DND-41 (cell line): ENCODE results near the gene IRF3.

ENCODE experiments used
- ATAC-seq: fragments of 200-7000 bp; cut with Tn5 transposase; 3 replicates; pipeline ENCODE4 v1.9.1; 2021; ENCODE audit warnings: low read depth; ENCODE audit not compliant: insufficient read depth
- DNase-seq: peaks from one replicate; pipeline ENCODE4 v3.0.0-alpha.2; 2020
- H2AFZ ChIP-seq: 2 replicates; pipeline ENCODE4 v1.6.0; 2012; ENCODE audit warnings: low read depth, low read length
- H3K27ac ChIP-seq: 2 replicates; pipeline ENCODE4 v1.5.1; 2012; ENCODE audit warnings: low read length, inconsistent platforms
- H3K27me3 ChIP-seq: fragments of 200-600 bp; sonication (generic); 2 replicates; pipeline ENCODE4 v1.6.0; 2012; ENCODE audit warnings: low read length, mild to moderate bottlenecking, inconsistent platforms; ENCODE audit not compliant: insufficient read depth, poor library complexity
- H3K36me3 ChIP-seq: 2 replicates; pipeline ENCODE4 v1.5.1; 2012; ENCODE audit warnings: low read length, inconsistent platforms; ENCODE audit not compliant: insufficient read depth
- H3K4me1 ChIP-seq: 2 replicates; pipeline ENCODE4 v1.5.1; 2012; ENCODE audit warnings: mild to moderate bottlenecking, low read length; ENCODE audit not compliant: insufficient read depth
- H3K4me2 ChIP-seq: 2 replicates; pipeline ENCODE4 v1.6.0; 2012; ENCODE audit warnings: mild to moderate bottlenecking, moderate library complexity, low read length, inconsistent platforms; ENCODE audit not compliant: insufficient read depth
- H3K4me3 ChIP-seq, 2 experiments: fragments of 200-600 bp in 1 of 2; shearing (Covaris generic) in 1 of 2; 2 replicates each; pipeline ENCODE4 v1.5.1; 2012 to 2016; ENCODE audit warnings: inconsistent platforms in 2 of 2, low read length in 2 of 2, mild to moderate bottlenecking in 2 of 2, low read depth in 1 of 2, moderate library complexity in 1 of 2
- H3K79me2 ChIP-seq: 2 replicates; pipeline ENCODE4 v1.6.0; 2012; ENCODE audit warnings: low read length, inconsistent platforms; ENCODE audit not compliant: insufficient read depth
- H3K9ac ChIP-seq: 2 replicates; pipeline ENCODE4 v1.6.0; 2012; ENCODE audit warnings: low read depth, mild to moderate bottlenecking, inconsistent platforms, low read length, moderate library complexity
- H3K9me3 ChIP-seq: 2 replicates; pipeline ENCODE4 v1.5.1; 2012; ENCODE audit warnings: low read length, moderate library complexity, mild to moderate bottlenecking, inconsistent platforms; ENCODE audit not compliant: insufficient read depth, severe bottlenecking
- H4K20me1 ChIP-seq: 2 replicates; pipeline ENCODE4 v1.6.0; 2012; ENCODE audit warnings: low read length; ENCODE audit not compliant: insufficient read depth
- EZH2 ChIP-seq: IDR thresholded peaks from 3 replicates; pipeline ENCODE4 v1.6.1; 2012; ENCODE audit warnings: borderline replicate concordance, low read depth, mild to moderate bottlenecking, moderate library complexity, low read length, inconsistent platforms; ENCODE audit not compliant: severe bottlenecking
- TF ChIP-seq, protein P1 (sequence below): IDR thresholded peaks from 2 replicates; pipeline ENCODE4 v1.5.1; 2012; ENCODE audit warnings: borderline replicate concordance, low read length, moderate library complexity, mild to moderate bottlenecking; ENCODE audit not compliant: poor library complexity, severe bottlenecking; ENCODE audit errors: extremely low read depth

Gene IRF3

GRCh38 chr19:49664171-49665035, 1.3 kb downstream of the IRF3 start:
- H3K27ac ChIP-seq: peak overlapping the region; percentile 76
- TF ChIP-seq, protein P1, sequence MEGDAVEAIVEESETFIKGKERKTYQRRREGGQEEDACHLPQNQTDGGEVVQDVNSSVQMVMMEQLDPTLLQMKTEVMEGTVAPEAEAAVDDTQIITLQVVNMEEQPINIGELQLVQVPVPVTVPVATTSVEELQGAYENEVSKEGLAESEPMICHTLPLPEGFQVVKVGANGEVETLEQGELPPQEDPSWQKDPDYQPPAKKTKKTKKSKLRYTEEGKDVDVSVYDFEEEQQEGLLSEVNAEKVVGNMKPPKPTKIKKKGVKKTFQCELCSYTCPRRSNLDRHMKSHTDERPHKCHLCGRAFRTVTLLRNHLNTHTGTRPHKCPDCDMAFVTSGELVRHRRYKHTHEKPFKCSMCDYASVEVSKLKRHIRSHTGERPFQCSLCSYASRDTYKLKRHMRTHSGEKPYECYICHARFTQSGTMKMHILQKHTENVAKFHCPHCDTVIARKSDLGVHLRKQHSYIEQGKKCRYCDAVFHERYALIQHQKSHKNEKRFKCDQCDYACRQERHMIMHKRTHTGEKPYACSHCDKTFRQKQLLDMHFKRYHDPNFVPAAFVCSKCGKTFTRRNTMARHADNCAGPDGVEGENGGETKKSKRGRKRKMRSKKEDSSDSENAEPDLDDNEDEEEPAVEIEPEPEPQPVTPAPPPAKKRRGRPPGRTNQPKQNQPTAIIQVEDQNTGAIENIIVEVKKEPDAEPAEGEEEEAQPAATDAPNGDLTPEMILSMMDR: peak; percentile 23
- no peak for TF ChIP-seq EZH2
- H3K27me3 ChIP-seq: no peaks in the 10 kb centered on the region
- peaks cover 36% of the 10 kb centered on the region for H3K4me1 ChIP-seq
- H4K20me1 ChIP-seq: peaks cover 36% of the 10 kb centered on the region
- H3K79me2 ChIP-seq: peaks cover 56% of the 10 kb centered on the region
- H3K9me3 ChIP-seq: no peaks in the 10 kb centered on the region
- peaks cover 53% of the 10 kb centered on the region for H3K36me3 ChIP-seq
- peak overlapping the region; percentile 72 for H2AFZ ChIP-seq
- peak; percentile 91 for DNase-seq
- H3K4me3 ChIP-seq: peak overlapping the region; percentile 53 to 81
- ATAC-seq: peak; percentile 70
- peak overlapping the region; percentile 94 for H3K4me2 ChIP-seq
- peak overlapping the region; percentile 72 for H3K9ac ChIP-seq

DNA sequence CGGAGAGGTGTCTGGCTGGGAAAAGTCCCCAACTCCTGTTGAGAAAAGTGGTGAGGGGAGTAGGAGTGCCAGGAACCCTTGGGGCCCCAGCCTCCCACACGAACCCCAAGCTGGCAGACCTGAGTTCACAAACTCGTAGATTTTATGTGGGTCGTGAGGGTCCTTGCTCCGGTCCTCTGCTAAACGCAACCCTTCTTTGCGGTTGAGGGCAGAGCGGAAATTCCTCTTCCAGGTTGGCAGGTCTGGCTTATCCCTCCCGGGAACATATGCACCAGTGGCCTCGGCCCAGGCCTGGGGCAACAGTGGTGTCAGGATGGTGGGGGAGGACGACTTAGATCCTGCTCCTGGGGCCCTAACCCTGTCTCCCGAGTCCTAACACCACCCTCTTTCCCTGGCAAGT, 2.4 kb downstream of the IRF3 start:
- Histone ChIP-seq H3K36me3 (peaks cover 59% of the 10 kb centered on the region), H2AFZ (no peak overlapping the region), H3K9ac (peak overlapping the region; percentile 72), H3K4me3 (peak overlapping the region in 1 of 2 experiments; percentile 81; a peak in 2 of 4 replicates), H3K27ac (no peak overlapping the region; the same call in 1 of the 2 replicates), H3K4me1 (peaks cover 36% of the 10 kb centered on the region), H3K27me3 (no peaks in the 10 kb centered on the region), H3K9me3 (no peaks in the 10 kb centered on the region), H3K4me2 (peak overlapping the region; percentile 94), H4K20me1 (peaks cover 46% of the 10 kb centered on the region), H3K79me2 (peaks cover 56% of the 10 kb centered on the region)
- ATAC-seq: no peak
- TF ChIP-seq, protein P1: no peak
- no peak for TF ChIP-seq EZH2
- DNase-seq: no peak

DNA sequence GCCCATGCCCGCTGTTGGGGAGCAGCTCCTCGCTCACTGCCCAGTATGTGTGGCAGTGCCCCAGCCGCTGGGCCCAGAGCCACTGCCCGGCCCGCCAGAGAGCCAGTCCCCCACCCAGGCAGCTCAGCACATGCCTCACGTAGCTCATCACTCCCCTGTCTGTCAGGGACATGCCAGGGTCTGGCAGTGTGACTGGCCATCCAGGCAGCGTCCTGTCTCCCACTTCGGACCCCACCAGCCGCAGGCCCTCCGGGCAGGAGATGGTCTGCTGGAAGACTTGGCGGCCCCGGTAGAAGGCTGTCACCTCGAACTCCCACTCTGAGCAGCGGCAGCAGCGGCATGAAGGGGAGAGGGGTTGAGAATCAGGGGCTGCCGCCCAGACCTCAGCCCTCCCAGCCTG, 3.6 kb downstream of the IRF3 start:
- DNase-seq (no peak), ATAC-seq (no peak)
- Histone ChIP-seq H3K4me2 (no peak overlapping the region), H3K4me3 (no peak overlapping the region), H3K9ac (no peak overlapping the region), H3K79me2 (peaks cover 47% of the 10 kb centered on the region), H3K4me1 (peaks cover 27% of the 10 kb centered on the region), H3K36me3 (peaks cover 64% of the 10 kb centered on the region), H2AFZ (no peak overlapping the region), H3K27me3 (no peaks in the 10 kb centered on the region), H4K20me1 (peaks cover 46% of the 10 kb centered on the region), H3K27ac (no peak overlapping the region), H3K9me3 (no peaks in the 10 kb centered on the region)
- TF ChIP-seq EZH2: no peak
- TF ChIP-seq, protein P1: no peak
